Trophoblast cell (in vitro differentiated cells and primary cell): ENCODE results near the gene SPTB.

Experiments
- DNase-seq, 2 donors: peaks; one replicate each; pipeline ENCODE4 v3.0.0-alpha.2; 2016
- H2AFZ ChIP-seq: 2 replicates; pipeline ENCODE4 v1.6.1; 2013; ENCODE audit warnings: low read length, moderate library complexity, mild to moderate bottlenecking; ENCODE audit not compliant: insufficient read depth, poor library complexity
- H2AK5ac ChIP-seq: 2 replicates; pipeline ENCODE4 v1.6.1; 2013; ENCODE audit warnings: mild to moderate bottlenecking, low read length
- H2BK120ac ChIP-seq: 2 replicates; pipeline ENCODE4 v1.6.1; 2013; ENCODE audit warnings: low read length, mild to moderate bottlenecking, moderate library complexity; ENCODE audit not compliant: insufficient read depth, poor library complexity
- H2BK12ac ChIP-seq: 2 replicates; pipeline ENCODE4 v1.6.1; 2013; ENCODE audit warnings: mild to moderate bottlenecking, low read length, moderate library complexity
- H2BK5ac ChIP-seq: 2 replicates; pipeline ENCODE4 v1.6.1; 2013; ENCODE audit warnings: low read length, low read depth, moderate library complexity, mild to moderate bottlenecking; ENCODE audit not compliant: poor library complexity
- H3K14ac ChIP-seq: 2 replicates; pipeline ENCODE4 v1.6.1; 2013; ENCODE audit warnings: mild to moderate bottlenecking, low read length
- H3K18ac ChIP-seq: 2 replicates; pipeline ENCODE4 v1.6.1; 2013; ENCODE audit warnings: mild to moderate bottlenecking, low read length
- H3K23ac ChIP-seq: 2 replicates; pipeline ENCODE4 v1.6.1; 2013; ENCODE audit warnings: low read length
- H3K27ac ChIP-seq: 2 replicates; pipeline ENCODE4 v1.5.1; 2013; ENCODE audit warnings: low read depth, mild to moderate bottlenecking, inconsistent platforms, low read length, moderate library complexity
- H3K27me3 ChIP-seq: 2 replicates; pipeline ENCODE4 v1.6.1; 2013; ENCODE audit warnings: inconsistent platforms, mild to moderate bottlenecking, low read length, moderate library complexity; ENCODE audit not compliant: insufficient read depth
- H3K36me3 ChIP-seq, 2 experiments: 1 replicate in 1 of 2; 2 replicates in 1 of 2; pipeline ENCODE4 v1.6.1; 2013; ENCODE audit warnings: low read length in 2 of 2, mild to moderate bottlenecking in 2 of 2, moderate library complexity in 1 of 2; ENCODE audit not compliant: insufficient read depth in 2 of 2, control insufficient read depth in 1 of 2
- H3K4ac ChIP-seq: 2 replicates; pipeline ENCODE4 v1.6.1; 2013; ENCODE audit warnings: low read depth, mild to moderate bottlenecking, low read length, moderate library complexity
- H3K4me1 ChIP-seq, 2 experiments: 1 replicate in 1 of 2; 2 replicates in 1 of 2; pipeline ENCODE4 v1.6.1; 2013; ENCODE audit warnings: low read length in 2 of 2, mild to moderate bottlenecking in 2 of 2, moderate library complexity in 1 of 2; ENCODE audit not compliant: insufficient read depth in 2 of 2, control insufficient read depth in 1 of 2
- H3K4me2 ChIP-seq: 2 replicates; pipeline ENCODE4 v1.6.1; 2013; ENCODE audit warnings: inconsistent platforms, mild to moderate bottlenecking, low read length, moderate library complexity
- H3K4me3 ChIP-seq: 2 replicates; pipeline ENCODE4 v1.5.1; 2013; ENCODE audit warnings: mild to moderate bottlenecking, low read depth, low read length, inconsistent platforms
- H3K79me1 ChIP-seq: one replicate; pipeline ENCODE4 v1.6.1; 2013; ENCODE audit warnings: low read length
- H3K79me2 ChIP-seq: 2 replicates; pipeline ENCODE4 v1.6.1; 2013; ENCODE audit warnings: low read length, mild to moderate bottlenecking; ENCODE audit not compliant: control insufficient read depth, insufficient read depth, poor library complexity
- H3K9ac ChIP-seq: 2 replicates; pipeline ENCODE4 v1.6.1; 2013; ENCODE audit warnings: mild to moderate bottlenecking, low read length
- H3K9me3 ChIP-seq: 2 replicates; pipeline ENCODE4 v1.6.1; 2013; ENCODE audit warnings: low read depth, mild to moderate bottlenecking, control low read depth, inconsistent platforms, low read length; ENCODE audit not compliant: insufficient read depth
- H4K12ac ChIP-seq: 2 replicates; pipeline ENCODE4 v1.6.1; 2013; ENCODE audit warnings: low read depth, mild to moderate bottlenecking, low read length, moderate library complexity
- H4K8ac ChIP-seq: 2 replicates; pipeline ENCODE4 v1.6.1; 2013; ENCODE audit warnings: low read depth, mild to moderate bottlenecking, low read length, moderate library complexity
- H4K91ac ChIP-seq: one replicate; pipeline ENCODE4 v1.6.1; 2013; ENCODE audit warnings: low read depth, mild to moderate bottlenecking, low read length, moderate library complexity
- WGBS: extraction: QIAGEN DNeasy Blood & Tissue Kit; methylation state at CpG from one replicate; pipeline ENCODE4 v1.1.7; 2013; ENCODE audit warnings: missing lambda C conversion rate; ENCODE audit not compliant: insufficient read length, insufficient coverage; ENCODE audit errors: extremely low coverage; 5-methylcytosine and 5-hydroxymethylcytosine counted together

Gene SPTB

DNA sequence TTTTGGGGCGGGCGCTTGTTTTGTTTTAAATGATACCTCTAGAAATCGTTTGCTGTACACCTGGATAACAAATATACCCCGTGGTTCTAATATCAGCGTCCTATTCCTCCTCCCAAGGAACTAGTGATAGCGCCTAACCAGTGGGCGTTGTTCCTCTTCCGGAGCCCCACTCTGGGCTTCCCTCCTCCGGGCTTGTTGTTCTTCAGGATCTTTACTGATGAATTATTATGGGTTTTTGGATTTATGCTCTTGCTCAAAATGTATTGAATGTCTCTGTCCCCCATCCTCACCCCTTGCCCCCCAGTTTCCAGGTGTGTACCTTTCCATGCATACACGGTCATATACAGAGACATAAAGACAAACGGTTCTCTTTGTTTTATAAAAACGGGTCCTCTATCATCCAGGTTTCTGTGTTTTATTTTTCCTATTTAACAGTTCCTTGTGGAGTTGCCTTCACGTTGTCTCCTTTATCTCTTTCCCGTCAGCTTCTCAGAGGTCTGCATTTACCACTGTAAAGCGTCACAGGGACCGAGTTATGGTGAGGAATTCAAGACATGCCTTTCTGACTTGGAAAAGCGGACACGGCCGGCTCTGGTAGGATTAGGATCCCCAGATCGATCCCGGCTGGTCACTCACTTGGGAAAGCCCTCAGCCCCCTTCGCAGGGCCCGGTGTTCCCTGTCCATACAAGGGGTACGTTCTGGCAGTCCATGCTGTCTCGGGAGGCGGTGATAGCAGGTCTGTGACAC is 176.1 kb downstream of the SPTB start:
- peak overlapping the region; percentile 63 for H3K9ac ChIP-seq
- peak overlapping the region; percentile 16 for H3K4ac ChIP-seq
- peak overlapping the region; percentile 93 for H3K27ac ChIP-seq
- peak overlapping the region; percentile 32 for H2BK12ac ChIP-seq
- peak overlapping the region; percentile 91 for H3K4me2 ChIP-seq
- peak in 1 of 2 donors; percentile 62 for DNase-seq
- peak overlapping the region; percentile 47 for H4K91ac ChIP-seq
- H2BK5ac ChIP-seq = peak overlapping the region; percentile 59
- no CpG with 5 or more reads among the region's 26 CpGs for WGBS
- peaks cover 32% of the 10 kb centered on the region for H3K79me2 ChIP-seq
- H4K8ac ChIP-seq = peak overlapping the region; percentile 30
- H3K27me3 ChIP-seq = no peaks in the 10 kb centered on the region
- H3K36me3 ChIP-seq = no peaks in the 10 kb centered on the region
- H3K18ac ChIP-seq = peak overlapping the region; percentile 36
- H3K14ac ChIP-seq = peak overlapping the region; percentile 52
- peaks cover 40% of the 10 kb centered on the region for H3K79me1 ChIP-seq
- peaks cover 10 to 30% of the 10 kb centered on the region in 2 experiments for H3K4me1 ChIP-seq
- H2AK5ac ChIP-seq = peak overlapping the region; percentile 12
- peak overlapping the region; percentile 7 for H4K12ac ChIP-seq
- peak overlapping the region; percentile 72 for H3K4me3 ChIP-seq
- peak overlapping the region; percentile 71 for H2BK120ac ChIP-seq
- H3K9me3 ChIP-seq = no peaks in the 10 kb centered on the region
- no peak overlapping the region for H3K23ac ChIP-seq
- H2AFZ ChIP-seq = peak overlapping the region; percentile 1

- H3K9ac ChIP-seq = no peak overlapping the region
- no peak overlapping the region for H4K91ac ChIP-seq
- H4K12ac ChIP-seq = no peak overlapping the region
- H3K18ac ChIP-seq = no peak overlapping the region
- no peak overlapping the region for H3K23ac ChIP-seq
- H3K79me1 ChIP-seq = peaks cover 37% of the 10 kb centered on the region
- no peak overlapping the region for H3K27ac ChIP-seq
- no peaks in the 10 kb centered on the region for H3K36me3 ChIP-seq
- no peak overlapping the region for H2AK5ac ChIP-seq
- no peaks in the 10 kb centered on the region for H3K9me3 ChIP-seq
- peaks cover 30% of the 10 kb centered on the region for H3K79me2 ChIP-seq
- DNase-seq = peak; percentile 44 to 64
- peak overlapping the region; percentile 3 for H2BK12ac ChIP-seq
- H4K8ac ChIP-seq = no peak overlapping the region
- H3K4me3 ChIP-seq = no peak overlapping the region
- no peak overlapping the region for H3K4ac ChIP-seq
- no peak overlapping the region for H2BK120ac ChIP-seq
- H3K27me3 ChIP-seq = no peaks in the 10 kb centered on the region
- no peak overlapping the region for H2BK5ac ChIP-seq
- H2AFZ ChIP-seq = no peak overlapping the region
- peak overlapping the region; percentile 91 for H3K4me2 ChIP-seq
- peaks cover 7 to 25% of the 10 kb centered on the region in 2 experiments for H3K4me1 ChIP-seq
- H3K14ac ChIP-seq = no peak overlapping the region
- no CpG with 5 or more reads among the region's 25 CpGs for WGBS
Observed at GRCh38 chr14:64702493-64703394, 177.0 kb downstream of the SPTB start.

DNA sequence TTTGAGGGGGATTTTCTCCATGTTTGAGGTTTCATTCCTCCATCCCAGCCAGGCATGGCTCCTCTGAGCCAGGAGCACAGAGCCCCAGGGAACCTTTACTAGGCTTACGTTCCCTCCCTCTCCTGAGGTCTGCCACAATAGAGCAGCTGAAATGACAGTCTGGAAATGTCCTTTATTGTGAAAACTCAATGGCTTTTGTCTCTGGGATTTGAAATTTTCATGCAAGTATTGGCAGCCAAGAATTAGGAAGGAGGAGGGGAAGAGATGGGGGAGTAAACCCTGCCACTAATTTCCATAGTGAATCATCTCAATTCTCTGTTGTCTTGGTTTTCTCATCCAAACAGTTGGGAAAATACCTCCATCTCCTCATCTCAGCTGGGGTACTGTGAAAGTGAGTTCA is 178.0 kb downstream of the SPTB start:
- no peak overlapping the region for H2BK12ac ChIP-seq
- no peak overlapping the region for H3K4ac ChIP-seq
- H3K36me3 ChIP-seq = no peaks in the 10 kb centered on the region
- H2BK120ac ChIP-seq = no peak overlapping the region
- no peak overlapping the region for H2BK5ac ChIP-seq
- no peak overlapping the region for H2AK5ac ChIP-seq
- no CpG with 5 or more reads among the region's 1 CpG for WGBS
- no peak overlapping the region for H2AFZ ChIP-seq
- H3K9ac ChIP-seq = no peak overlapping the region
- H3K27me3 ChIP-seq = no peaks in the 10 kb centered on the region
- no peak overlapping the region for H4K12ac ChIP-seq
- H3K4me3 ChIP-seq = no peak overlapping the region
- peaks cover 2 to 16% of the 10 kb centered on the region in 2 experiments for H3K4me1 ChIP-seq
- H3K79me1 ChIP-seq = peaks cover 30% of the 10 kb centered on the region
- H3K14ac ChIP-seq = no peak overlapping the region
- no peak overlapping the region for H4K8ac ChIP-seq
- no peak overlapping the region for H4K91ac ChIP-seq
- peaks cover 23% of the 10 kb centered on the region for H3K79me2 ChIP-seq
- no peaks in the 10 kb centered on the region for H3K9me3 ChIP-seq
- H3K27ac ChIP-seq = no peak overlapping the region
- H3K23ac ChIP-seq = no peak overlapping the region
- no peak overlapping the region for H3K18ac ChIP-seq
- no peak for DNase-seq
- no peak overlapping the region for H3K4me2 ChIP-seq

GRCh38 chr14:64700894-64701293 is 178.8 kb downstream of the SPTB start:
- H4K12ac ChIP-seq = no peak overlapping the region
- H3K79me2 ChIP-seq = peaks cover 20% of the 10 kb centered on the region
- peaks cover 24% of the 10 kb centered on the region for H3K79me1 ChIP-seq
- no peak overlapping the region for H3K4me2 ChIP-seq
- no peaks in the 10 kb centered on the region for H3K9me3 ChIP-seq
- H3K4me3 ChIP-seq = no peak overlapping the region
- H3K4ac ChIP-seq = no peak overlapping the region
- peaks cover 0 to 8% of the 10 kb centered on the region in 2 experiments for H3K4me1 ChIP-seq
- H2BK5ac ChIP-seq = no peak overlapping the region
- no peak overlapping the region for H4K91ac ChIP-seq
- no peak overlapping the region for H2AK5ac ChIP-seq
- no peak overlapping the region for H3K9ac ChIP-seq
- no peaks in the 10 kb centered on the region for H3K36me3 ChIP-seq
- no peak overlapping the region for H4K8ac ChIP-seq
- no peak overlapping the region for H3K27ac ChIP-seq
- DNase-seq = no peak
- H3K18ac ChIP-seq = no peak overlapping the region
- H2BK12ac ChIP-seq = no peak overlapping the region
- no peak overlapping the region for H2BK120ac ChIP-seq
- no peak overlapping the region for H3K23ac ChIP-seq
- WGBS = no CpG with 5 or more reads among the region's 4 CpGs
- H2AFZ ChIP-seq = no peak overlapping the region
- no peaks in the 10 kb centered on the region for H3K27me3 ChIP-seq
- no peak overlapping the region for H3K14ac ChIP-seq
